ENCODE data around the gene RNU1-4.
"Not testable (repeated sequence)": the region's sequence is repeated elsewhere in the genome, so short reads cannot be mapped to it uniquely, and the experiment has no call there.

The RNU1-4 gene

GRCh38 chr1:16776835-16777234 lies 36.5 kb downstream of the RNU1-4 start:
- not testable (repeated sequence) for H3K36me3 Mint-ChIP-seq; H3K27ac Mint-ChIP-seq; H3K4me3 Mint-ChIP-seq; H3K9me3 Mint-ChIP-seq; H3K4me1 Mint-ChIP-seq; DNase-seq (ENCODE audit: low spot score in 2 of 2); ATAC-seq (ENCODE audit: low read depth)
- H3K27me3 Mint-ChIP-seq = peaks cover 18% of the 10 kb centered on the region

DNA sequence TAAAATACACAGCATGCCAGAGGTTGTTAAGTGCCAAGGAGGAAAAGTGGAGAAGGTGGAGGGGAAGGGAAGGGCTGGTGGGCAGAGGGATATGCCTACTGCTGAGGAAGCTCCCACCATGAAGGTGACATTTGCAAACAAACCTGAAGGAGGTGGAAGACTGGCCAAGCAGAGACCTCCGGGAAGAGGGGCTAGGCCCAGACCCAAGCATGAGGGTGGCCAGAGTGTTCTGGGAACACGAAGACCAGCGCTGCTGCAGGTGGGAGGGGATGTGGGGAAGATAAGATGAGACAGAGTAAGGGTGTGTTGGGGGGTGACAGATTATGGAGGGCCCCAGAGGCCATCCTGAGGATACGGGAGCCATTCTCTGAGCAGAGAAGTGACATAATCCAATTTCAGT lies 37.5 kb downstream of the RNU1-4 start:
- H3K27me3 Mint-ChIP-seq = peaks cover 19% of the 10 kb centered on the region
- not testable (repeated sequence) for ATAC-seq (ENCODE audit: low read depth); H3K4me1 Mint-ChIP-seq; H3K27ac Mint-ChIP-seq; H3K36me3 Mint-ChIP-seq; DNase-seq (ENCODE audit: low spot score in 2 of 2); H3K9me3 Mint-ChIP-seq; H3K4me3 Mint-ChIP-seq

- H3K36me3 Mint-ChIP-seq; H3K27ac Mint-ChIP-seq; H3K4me1 Mint-ChIP-seq; ATAC-seq (ENCODE audit: low read depth); H3K4me3 Mint-ChIP-seq; H3K9me3 Mint-ChIP-seq; DNase-seq (ENCODE audit: low spot score in 2 of 2): not testable (repeated sequence)
- H3K27me3 Mint-ChIP-seq = peaks cover 17% of the 10 kb centered on the region
These were observed 39.2 kb downstream of the RNU1-4 start for GRCh38 chr1:16779525-16779924.

DNA sequence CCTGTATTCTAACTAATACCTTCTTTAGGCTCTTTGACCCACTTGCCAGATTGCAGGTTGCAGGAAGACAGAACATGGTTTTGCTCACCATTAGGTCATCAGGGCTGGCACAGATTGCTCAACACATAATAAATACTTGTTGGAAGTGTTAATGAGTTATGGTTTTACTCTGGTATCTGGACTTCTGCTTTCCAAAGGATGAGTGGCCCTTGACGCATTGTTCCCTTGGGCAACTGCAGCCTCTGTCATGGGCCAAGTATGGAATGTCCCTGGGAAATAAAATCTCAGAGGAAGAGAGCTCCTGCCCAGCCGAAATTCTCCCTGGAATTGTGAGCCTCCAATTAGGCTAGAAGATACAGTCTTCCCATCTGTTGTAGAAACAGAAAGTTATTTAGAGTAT lies 40.7 kb downstream of the RNU1-4 start:
- H3K9me3 Mint-ChIP-seq = not testable (repeated sequence)

DNA sequence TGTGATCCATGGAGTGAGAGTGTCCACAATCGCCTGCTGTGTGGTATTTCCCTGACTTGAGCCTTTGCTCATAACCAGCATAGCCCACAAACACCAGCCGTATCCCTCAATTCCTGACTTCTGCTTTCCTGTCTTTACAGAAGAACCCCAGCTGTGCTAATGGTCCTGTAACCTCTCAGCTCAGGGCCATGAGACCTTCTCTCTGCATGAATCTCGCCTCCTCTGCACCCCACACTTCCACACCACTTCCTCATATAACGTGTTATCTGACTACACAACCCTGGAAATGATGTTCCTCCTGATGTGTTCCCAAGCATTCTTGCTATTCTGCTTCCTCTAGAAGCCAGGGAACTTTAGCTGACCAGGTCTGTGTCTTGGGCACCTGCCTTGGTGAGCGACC lies 41.3 kb downstream of the RNU1-4 start:
- peaks cover 16% of the 10 kb centered on the region for H3K27me3 Mint-ChIP-seq
- not testable (repeated sequence) for H3K36me3 Mint-ChIP-seq; DNase-seq (ENCODE audit: low spot score in 2 of 2); H3K4me3 Mint-ChIP-seq; ATAC-seq (ENCODE audit: low read depth); H3K27ac Mint-ChIP-seq; H3K9me3 Mint-ChIP-seq; H3K4me1 Mint-ChIP-seq

More for the DNA sequence above, 40.7 kb downstream of the RNU1-4 start:
- not testable (repeated sequence) for H3K4me1 Mint-ChIP-seq; ATAC-seq (ENCODE audit: low read depth); DNase-seq (ENCODE audit: low spot score in 2 of 2); H3K27ac Mint-ChIP-seq; H3K36me3 Mint-ChIP-seq; H3K4me3 Mint-ChIP-seq
- peaks cover 16% of the 10 kb centered on the region for H3K27me3 Mint-ChIP-seq

- H3K36me3 Mint-ChIP-seq; ATAC-seq (ENCODE audit: low read depth); H3K27ac Mint-ChIP-seq; H3K4me3 Mint-ChIP-seq; H3K9me3 Mint-ChIP-seq; H3K27me3 Mint-ChIP-seq; DNase-seq (ENCODE audit: low spot score in 2 of 2); H3K4me1 Mint-ChIP-seq: not testable (repeated sequence)
These were observed 44.6 kb downstream of the RNU1-4 start for GRCh38 chr1:16784955-16785354.

- not testable (repeated sequence) for DNase-seq (ENCODE audit: low spot score in 2 of 2); H3K4me3 Mint-ChIP-seq; H3K36me3 Mint-ChIP-seq; H3K9me3 Mint-ChIP-seq; H3K4me1 Mint-ChIP-seq; H3K27me3 Mint-ChIP-seq; ATAC-seq (ENCODE audit: low read depth); H3K27ac Mint-ChIP-seq
These were observed 46.0 kb downstream of the RNU1-4 start for GRCh38 chr1:16786362-16786761.

GRCh38 chr1:16787175-16787574 lies 46.9 kb downstream of the RNU1-4 start:
- H3K9me3 Mint-ChIP-seq; ATAC-seq (ENCODE audit: low read depth); DNase-seq (ENCODE audit: low spot score in 2 of 2); H3K4me3 Mint-ChIP-seq; H3K27me3 Mint-ChIP-seq; H3K36me3 Mint-ChIP-seq; H3K4me1 Mint-ChIP-seq; H3K27ac Mint-ChIP-seq: not testable (repeated sequence)

DNA sequence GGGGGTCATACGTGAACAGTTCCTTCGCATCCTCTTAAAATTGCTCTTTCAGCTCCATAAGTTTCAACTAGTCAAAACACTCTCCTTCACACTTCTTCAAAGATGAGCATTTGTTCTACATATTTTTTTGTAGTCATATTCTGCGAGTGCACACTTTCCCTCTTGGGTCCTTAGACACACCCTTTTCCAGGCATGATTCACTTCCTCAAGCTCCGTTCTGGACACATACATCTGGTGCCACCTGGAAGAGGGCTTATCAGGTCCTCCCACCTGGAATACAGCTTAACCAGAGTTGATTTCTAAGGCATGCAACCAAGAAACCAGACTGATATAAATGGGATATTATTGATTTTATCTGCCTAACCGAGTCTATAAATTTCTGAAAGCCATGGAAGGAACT lies 47.4 kb downstream of the RNU1-4 start:
- H3K9me3 Mint-ChIP-seq; H3K36me3 Mint-ChIP-seq; H3K27ac Mint-ChIP-seq; ATAC-seq (ENCODE audit: low read depth); H3K4me1 Mint-ChIP-seq; DNase-seq (ENCODE audit: low spot score in 2 of 2); H3K4me3 Mint-ChIP-seq; H3K27me3 Mint-ChIP-seq: not testable (repeated sequence)

Data from memory B cell (primary cell).